ENCODE measurements around the gene THAP4.
A peak's percentile ranks its signal among the peaks of the same experiment; 100 is the strongest.
"Not testable (repeated sequence)": the region's sequence is repeated elsewhere in the genome, so short reads cannot be mapped to it uniquely, and the experiment has no call there.

THAP4 gene

DNA sequence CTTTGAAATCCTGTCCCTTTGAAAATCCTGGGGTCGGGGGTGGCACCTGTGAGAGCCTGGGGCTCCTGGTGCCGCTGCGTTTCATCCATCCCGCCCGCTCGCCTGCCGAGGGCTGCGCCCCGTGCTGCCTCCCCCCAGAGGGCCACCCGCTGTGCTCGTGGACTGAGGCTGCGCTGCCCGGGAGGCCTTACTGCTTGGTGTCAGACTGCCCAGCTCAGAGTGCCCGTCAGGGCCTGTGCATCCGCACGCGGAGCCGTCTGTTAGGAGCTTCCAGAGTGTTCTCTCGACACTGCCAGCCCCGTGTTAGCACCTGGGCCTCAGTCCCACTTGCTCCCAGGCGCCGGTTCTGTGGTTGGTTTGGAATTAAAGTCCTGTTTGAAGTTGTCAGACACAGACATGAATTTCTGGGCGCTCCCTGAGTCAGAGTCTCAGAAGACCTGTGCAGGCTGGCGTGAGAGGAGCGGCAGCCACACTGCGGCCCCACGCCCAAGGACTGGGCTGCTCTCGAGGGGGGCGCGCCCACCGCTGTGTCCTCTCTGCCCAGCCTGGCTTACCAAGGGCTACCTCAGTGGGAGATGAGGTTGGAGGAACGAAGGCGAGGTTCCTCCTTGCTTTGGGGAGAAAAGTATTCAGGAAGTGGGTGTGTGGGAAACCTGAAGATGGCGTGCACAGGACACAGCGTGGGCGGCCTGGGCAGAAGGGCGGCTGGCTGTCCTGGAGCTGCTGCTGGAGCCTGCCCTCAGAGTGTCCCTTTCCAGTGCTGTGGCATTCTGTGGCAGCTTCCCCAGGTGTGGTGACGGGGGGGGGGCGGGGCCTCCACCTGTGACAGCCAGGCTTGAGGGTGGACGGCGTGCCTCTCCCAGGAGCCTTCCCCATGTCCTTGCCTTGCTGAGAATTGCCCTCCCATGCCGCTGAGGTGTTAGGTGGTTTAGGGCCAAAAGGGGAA lies 35.6 kb upstream of the THAP4 start:
- TF ChIP-seq POLR2A (IDR thresholded peaks at IDR 0.05; ENCODE audit: low read length), result no peak
- no peak for TF ChIP-seq GATA1 (IDR thresholded peaks at IDR 0.05; ENCODE audit: low read depth, low read length)

DNA sequence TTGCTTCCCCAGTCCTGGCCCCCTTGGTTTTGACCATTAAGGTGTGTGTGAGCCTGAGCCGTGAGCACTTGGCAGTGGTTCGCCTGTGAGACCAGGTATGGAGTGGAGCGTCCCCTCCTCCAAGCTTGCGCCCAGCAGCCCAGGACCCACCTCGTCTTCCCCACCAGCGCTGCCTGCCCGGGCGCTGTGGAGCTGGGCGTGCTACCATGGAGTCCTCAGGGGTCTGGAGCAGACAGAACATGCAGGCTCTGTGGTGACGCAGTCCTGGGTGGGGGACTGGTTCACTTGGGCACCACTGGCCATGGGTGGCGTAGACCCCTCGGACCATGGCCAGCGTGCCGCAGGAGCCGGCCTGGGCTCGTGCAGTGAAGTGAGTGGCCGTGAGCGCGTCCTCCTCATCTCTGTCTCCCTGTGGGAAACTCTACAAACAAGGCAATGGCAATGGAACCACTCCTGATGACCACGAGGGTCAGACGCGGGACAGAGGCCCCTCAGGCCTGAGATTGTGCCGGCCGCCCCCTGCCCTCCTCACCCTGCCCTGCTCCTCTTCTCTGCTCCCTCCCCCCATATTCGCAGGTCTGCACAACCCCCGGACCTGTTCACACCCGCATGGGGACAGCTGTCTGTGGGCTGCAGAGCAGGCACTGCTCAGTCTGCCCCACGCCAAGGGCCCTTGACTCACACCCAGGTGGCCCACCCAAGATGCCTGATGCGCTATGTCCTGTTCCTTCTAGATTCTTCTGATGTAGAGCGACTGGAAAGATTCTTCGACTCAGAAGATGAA lies 34.7 kb upstream of the THAP4 start:
- no peak for DNase-seq
- TF ChIP-seq POLR2A (IDR thresholded peaks at IDR 0.05; ENCODE audit: low read length), result no peak
- TF ChIP-seq GATA1 (IDR thresholded peaks at IDR 0.05; ENCODE audit: low read depth, low read length), result no peak

More for the DNA sequence above, 35.6 kb upstream of the THAP4 start:
- DNase-seq, result no peak

DNA sequence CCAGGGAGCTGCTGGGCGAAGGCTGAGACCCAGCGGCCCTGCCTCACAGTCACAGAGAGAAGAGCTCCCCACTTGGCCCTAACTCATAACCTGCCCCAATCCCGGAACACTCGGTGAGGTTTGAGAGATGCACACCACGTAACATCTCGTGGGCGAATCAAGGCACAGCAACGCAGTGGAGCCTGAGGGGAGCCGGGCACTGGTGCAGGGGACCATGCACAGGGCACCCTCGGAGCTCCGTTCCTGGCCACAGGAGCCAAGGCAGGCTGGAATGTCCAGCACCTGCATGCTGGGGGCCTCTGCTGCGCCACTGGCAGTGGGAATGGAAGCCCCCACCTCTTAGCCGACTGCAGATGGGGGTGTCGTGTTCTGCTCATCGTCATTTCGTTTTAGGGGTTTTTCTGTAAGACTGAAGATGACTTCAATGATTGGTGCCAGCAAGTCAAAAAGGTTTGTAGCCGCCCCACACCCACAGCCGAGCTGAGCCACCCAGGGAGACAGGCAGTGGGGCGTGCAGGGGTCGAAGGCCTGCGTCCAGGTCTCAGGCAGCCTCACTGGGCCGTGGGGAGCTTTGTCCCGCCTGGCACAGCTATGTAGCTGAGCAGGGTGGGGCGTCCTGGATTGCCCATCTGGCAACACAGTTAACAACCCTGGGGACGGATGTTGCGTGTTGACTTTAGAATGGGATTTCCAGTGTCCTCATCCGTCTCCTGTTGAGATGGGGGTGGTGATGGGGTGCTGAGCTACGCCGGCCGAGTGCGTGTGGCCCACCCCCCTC lies 33.6 kb upstream of the THAP4 start:
- no peak for TF ChIP-seq GATA1 (IDR thresholded peaks at IDR 0.05; ENCODE audit: low read depth, low read length)
- TF ChIP-seq POLR2A (IDR thresholded peaks at IDR 0.05; ENCODE audit: low read length), result no peak
- no peak for DNase-seq

DNA sequence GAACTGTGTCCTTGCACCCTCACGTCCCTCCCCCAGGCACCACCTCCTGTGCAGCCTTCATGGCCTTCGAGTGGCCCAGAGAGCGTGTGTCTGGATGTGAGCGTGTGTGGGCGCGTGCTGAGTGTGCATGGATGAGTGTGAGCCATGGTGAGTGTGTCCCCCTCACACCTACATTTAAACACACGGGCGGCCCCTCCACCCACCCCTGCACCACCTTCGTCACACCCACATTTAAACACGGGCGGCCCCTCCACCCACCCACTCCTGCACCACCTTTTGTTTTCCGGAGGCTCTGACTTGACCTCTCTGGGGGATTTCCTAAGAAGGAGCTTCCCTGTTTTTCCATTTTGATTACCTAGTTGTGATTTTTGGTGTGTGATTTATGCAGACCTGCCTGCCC lies 31.9 kb upstream of the THAP4 start:
- DNase-seq, result no peak
- TF ChIP-seq GATA1 (IDR thresholded peaks at IDR 0.05; ENCODE audit: low read depth, low read length), result no peak
- no peak for TF ChIP-seq POLR2A (IDR thresholded peaks at IDR 0.05; ENCODE audit: low read length)

DNA sequence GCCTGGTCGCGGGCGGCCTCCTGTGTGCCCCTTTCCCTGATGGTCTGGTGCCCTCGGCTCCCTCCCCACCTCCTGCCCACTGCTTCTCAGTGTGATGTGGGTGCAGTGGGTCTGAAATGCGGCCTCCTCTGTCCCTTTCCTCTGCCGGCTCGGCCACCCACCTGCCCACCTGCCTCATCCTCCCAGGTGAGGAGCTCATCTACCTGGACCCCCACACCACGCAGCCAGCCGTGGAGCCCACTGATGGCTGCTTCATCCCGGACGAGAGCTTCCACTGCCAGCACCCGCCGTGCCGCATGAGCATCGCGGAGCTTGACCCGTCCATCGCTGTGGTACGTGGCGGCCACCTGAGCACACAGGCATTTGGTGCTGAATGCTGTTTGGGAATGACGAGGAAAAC lies 31.4 kb upstream of the THAP4 start:
- DNase-seq, result no peak
- TF ChIP-seq GATA1 (IDR thresholded peaks at IDR 0.05; ENCODE audit: low read depth, low read length) (no peak), POLR2A (IDR thresholded peaks at IDR 0.05; ENCODE audit: low read length) (no peak)

DNA sequence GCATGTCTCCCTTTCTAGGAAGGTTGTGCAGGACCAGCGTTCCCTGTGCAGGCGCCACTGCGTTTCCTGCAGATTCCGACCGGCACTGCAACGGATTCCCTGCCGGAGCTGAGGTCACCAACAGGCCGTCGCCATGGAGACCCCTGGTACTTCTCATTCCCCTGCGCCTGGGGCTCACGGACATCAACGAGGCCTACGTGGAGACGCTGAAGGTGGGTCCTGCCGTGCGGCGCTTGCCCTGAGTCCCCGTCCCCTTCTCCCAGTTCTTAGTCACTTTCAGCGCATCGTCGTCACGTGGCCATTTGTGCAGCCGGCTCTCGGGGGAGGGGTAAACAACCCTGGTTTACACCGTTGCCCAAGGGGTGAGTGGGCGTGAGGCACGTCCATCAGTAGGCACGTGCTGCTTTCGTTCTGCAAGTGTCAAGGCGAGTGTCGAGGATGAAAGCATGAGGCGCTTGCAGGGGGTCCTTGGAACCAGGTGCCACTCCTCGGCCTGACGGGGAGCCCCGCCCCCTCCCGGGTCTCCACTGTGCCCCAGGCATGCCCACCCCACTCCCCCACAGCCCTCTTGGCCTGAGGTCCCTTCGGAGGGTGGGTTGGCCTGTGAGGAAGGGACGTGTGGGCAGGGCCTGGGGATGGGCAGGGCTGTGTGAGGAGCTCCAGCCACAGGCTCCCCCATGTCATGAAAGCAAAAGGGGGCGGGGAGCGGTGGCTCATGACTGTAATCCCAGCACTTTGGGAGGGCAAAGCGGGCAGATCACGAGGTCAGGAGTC lies 29.9 kb upstream of the THAP4 start:
- TF ChIP-seq POLR2A (IDR thresholded peaks at IDR 0.05; ENCODE audit: low read length) (no peak), GATA1 (IDR thresholded peaks at IDR 0.05; ENCODE audit: low read depth, low read length) (no peak)
- DNase-seq, result no peak

DNA sequence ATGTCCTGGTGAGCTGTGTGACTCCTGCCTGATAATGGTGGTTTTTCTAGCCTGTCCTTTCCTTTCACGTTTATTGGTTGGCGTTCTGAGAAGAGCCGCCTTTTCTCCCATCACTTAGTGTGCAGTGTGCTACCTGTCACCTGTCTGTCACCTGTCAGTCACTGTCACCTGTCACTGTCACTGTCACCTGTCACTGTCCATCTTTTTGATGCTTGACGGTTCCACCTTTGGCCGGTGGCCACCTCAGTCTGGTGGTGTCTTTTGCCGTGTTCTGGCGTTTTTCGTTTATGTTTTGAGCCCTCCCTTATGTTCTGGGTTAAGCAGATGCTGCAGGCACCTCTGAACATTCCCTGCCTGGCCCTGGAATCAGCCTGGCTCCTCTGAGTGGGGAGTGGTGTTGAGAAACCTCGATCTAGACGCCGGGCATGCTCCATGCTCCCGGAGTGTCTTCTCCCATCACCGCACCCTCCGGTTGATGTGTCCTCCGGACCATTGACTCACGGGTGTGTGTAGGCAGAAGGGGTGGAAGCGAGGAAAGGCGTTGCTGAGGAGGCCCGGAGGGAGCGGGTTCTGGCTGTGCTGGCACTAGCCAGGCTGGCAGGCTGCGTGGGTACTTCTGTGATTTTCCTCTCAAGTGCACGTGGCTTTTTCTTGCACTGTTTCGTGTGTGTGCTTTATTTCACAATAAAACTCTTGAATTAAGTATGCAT lies 28.9 kb upstream of the THAP4 start:
- no peak for DNase-seq
- no peak for TF ChIP-seq POLR2A (IDR thresholded peaks at IDR 0.05; ENCODE audit: low read length)
- TF ChIP-seq GATA1 (IDR thresholded peaks at IDR 0.05; ENCODE audit: low read depth, low read length), result no peak

DNA sequence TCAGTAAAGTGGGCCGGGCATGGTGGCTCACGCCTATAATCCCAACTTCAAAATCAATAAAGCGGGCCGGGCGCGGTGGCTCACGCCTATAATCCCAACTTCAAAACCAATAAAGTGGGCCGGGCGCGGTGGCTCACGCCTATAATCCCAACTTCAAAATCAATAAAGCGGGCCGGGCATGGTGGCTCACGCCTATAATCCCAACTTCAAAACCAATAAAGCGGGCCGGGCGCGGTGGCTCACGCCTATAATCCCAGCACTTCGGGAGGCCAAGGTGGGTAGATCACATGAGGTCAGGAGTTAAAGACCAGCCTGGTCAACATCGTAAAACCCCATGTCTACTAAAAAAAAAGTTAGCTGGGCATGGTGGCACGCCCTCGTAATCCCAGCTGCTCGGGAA lies 25.8 kb upstream of the THAP4 start:
- not testable (repeated sequence) for DNase-seq

DNA sequence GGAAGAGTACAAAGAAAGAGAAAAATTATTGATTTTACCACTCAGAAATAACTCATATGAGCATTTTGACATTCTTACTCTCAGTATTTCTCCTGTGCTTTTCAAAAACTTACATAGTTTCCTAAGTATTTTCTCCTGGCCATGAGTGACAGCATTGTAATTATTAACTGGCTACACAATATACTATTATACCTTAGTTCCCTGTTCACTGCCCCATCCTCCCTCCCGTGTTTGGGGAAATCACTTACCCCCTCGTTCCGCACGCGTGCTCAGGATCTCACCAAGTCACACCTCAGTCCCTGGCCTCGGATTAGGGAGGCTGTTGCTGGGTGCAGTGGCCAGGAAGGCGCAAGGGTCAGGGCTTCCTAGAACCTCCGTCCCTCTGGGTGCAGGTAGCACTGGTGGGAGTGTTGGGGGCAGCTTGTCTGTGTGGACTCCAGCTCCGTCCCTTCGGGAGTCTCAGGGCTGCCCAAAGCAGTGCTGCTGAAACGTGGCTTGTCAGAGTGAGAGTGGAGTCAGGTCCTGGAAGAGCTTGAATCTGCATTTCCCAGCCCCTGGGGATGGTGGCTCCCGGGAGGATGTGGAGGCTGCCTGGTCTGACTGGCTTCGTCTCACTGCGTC lies 23.7 kb upstream of the THAP4 start:
- TF ChIP-seq GATA1 (IDR thresholded peaks at IDR 0.05; ENCODE audit: low read depth, low read length) (no peak), POLR2A (IDR thresholded peaks at IDR 0.05; ENCODE audit: low read length) (no peak)
- DNase-seq, result no peak

DNA sequence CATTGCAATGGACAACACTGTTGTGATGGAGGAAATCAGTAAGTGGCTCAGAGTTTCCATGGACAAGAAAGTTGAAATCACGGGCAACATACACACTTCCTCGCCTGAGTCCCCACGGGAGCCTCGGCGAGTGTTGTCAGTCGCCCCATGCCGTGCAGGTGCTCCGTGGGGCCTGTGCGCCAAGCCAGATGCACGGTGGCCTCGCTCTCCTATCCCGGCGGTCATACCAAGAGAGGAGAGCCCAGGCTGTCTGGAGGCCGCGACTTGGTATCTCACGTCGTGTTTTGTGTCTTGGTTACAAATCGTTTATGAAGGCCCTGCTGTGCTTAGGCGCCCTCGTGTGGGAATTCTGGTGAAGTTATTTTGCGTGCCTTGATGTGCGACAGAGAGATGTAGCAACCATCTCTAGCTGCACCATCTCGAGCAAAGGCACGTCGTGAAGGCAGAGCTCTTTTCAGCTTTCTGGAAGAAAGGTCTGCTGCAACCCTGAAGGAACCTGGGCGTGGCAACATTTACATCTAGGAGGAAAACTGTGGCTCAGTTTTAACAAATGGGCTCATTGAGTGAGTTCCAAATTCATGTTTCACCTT lies 22.3 kb upstream of the THAP4 start:
- DNase-seq, result peak; percentile 64 to 78

DNA sequence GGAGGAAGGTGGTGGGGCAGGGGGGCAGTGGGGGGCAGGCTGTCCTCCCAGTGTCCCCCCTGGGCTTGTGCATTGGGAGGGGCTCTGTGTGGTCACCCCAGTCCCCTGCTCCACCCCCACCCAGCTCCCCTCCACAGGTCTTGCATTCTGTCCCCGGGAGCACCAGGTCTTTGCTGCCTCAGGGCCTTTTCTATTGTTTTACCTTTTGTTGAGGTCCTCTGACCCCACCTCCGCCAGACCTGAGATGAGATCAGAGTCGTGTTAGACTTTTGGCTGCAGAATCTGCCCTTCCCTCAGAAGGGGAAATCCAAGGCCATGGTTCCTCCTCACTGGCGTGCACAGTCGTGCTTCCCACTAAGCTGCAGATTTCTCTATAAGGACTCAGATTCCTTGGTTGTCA lies 21.3 kb upstream of the THAP4 start:
- no peak for DNase-seq
- TF ChIP-seq POLR2A (IDR thresholded peaks at IDR 0.05; ENCODE audit: low read length) (no peak), GATA1 (IDR thresholded peaks at IDR 0.05; ENCODE audit: low read depth, low read length) (no peak)

More for the DNA sequence above, 22.3 kb upstream of the THAP4 start:
- TF ChIP-seq POLR2A (IDR thresholded peaks at IDR 0.05; ENCODE audit: low read length) (no peak), GATA1 (IDR thresholded peaks at IDR 0.05; ENCODE audit: low read depth, low read length) (no peak)

DNA sequence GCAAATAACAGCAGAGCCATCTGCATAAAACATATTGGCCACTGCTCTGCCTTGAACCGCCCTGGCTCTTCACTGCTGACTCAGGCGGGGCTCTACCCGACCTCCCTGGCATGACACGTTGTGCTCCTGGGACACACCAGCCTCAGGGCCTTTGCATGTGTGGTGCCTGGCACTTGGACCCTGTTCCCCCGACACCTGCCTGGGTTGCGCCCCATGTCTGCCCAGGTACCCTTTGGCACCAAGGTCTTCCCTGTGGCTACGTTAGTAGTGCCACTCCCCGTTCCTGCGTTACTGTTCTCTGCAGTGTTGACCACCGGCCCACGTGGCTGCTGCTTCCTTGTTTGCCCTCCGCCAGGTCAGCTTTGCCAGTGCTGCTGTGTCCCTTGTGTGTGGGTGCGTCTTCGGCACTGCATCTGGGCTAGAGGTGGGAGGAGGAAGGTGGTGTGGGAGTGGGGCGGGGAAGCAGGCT lies 20.9 kb upstream of the THAP4 start:
- DNase-seq, result no peak
- TF ChIP-seq POLR2A (IDR thresholded peaks at IDR 0.05; ENCODE audit: low read length) (no peak), GATA1 (IDR thresholded peaks at IDR 0.05; ENCODE audit: low read depth, low read length) (no peak)
